Caco-2 (cell line): ENCODE results near the gene CRB1. TPM values are rescaled to one million over a fixed set of nuclear protein-coding genes. Genes with fewer than 3 reads are reported as not detected.

Experiments used
- BruUV-seq: library from RNA; stranded (reverse); fragments of 400-500 nt; replicated peaks from 2 replicates; lab custom pipeline; 2021; lab: Mats Ljungman, UMichigan
- CTCF ChIA-PET: fragments of 300-600 bp; sonication (Branson Sonifier 250); formaldehyde crosslinking; loops from one replicate; lab custom pipeline; 2022; ENCODE audit warnings: antibody characterized with exemption; lab: Charles Lee
- POLR2A ChIA-PET: fragments of 300-600 bp; sonication (Branson Sonifier 250); formaldehyde crosslinking; loops from one replicate; lab custom pipeline; 2022; ENCODE audit warnings: antibody characterized with exemption; lab: Charles Lee
- DNase-seq, 2 experiments: peaks; one replicate each; pipeline versions ENCODE4 v3.0.0 to v3.0.0-alpha.2; 2020 to 2022
- H3K27me3 ChIP-seq: replicated peaks from 2 replicates; pipeline ENCODE4 v1.6.0; 2011; ENCODE audit warnings: low read length; ENCODE audit not compliant: control insufficient read depth, insufficient read depth
- H3K36me3 ChIP-seq: 2 replicates; pipeline ENCODE4 v1.5.1; 2011; ENCODE audit warnings: low read length; ENCODE audit not compliant: control insufficient read depth, insufficient read depth
- H3K4me1 ChIP-seq: fragments of 250-450 bp; sonication (Bioruptor Pico); 2 replicates; pipeline ENCODE4 v1.5.1; 2020; ENCODE audit warnings: mild to moderate bottlenecking
- H3K4me3 ChIP-seq: 2 replicates; pipeline ENCODE4 v1.5.1; 2011; ENCODE audit warnings: low read depth, mild to moderate bottlenecking, control low read depth, low read length
- H3K9me3 ChIP-seq: fragments of 250-450 bp; sonication (Bioruptor Pico); 2 replicates; pipeline ENCODE4 v1.5.1; 2020; ENCODE audit warnings: mild to moderate bottlenecking, moderate library complexity
- H3K27ac Mint-ChIP-seq: one replicate; pipeline ENCODE4 v1.8.0; 2022; ENCODE audit warnings: mixed read lengths; ENCODE audit not compliant: unreplicated experiment
- H3K27me3 Mint-ChIP-seq: one replicate; pipeline ENCODE4 v1.8.0; 2022; ENCODE audit warnings: mixed read lengths; ENCODE audit not compliant: insufficient read depth, unreplicated experiment
- H3K36me3 Mint-ChIP-seq: one replicate; pipeline ENCODE4 v1.8.0; 2022; ENCODE audit warnings: mild to moderate bottlenecking, mixed read lengths; ENCODE audit not compliant: insufficient read depth, unreplicated experiment
- H3K4me1 Mint-ChIP-seq: one replicate; pipeline ENCODE4 v1.8.0; 2022; ENCODE audit warnings: low read depth, mixed read lengths; ENCODE audit not compliant: unreplicated experiment
- H3K4me3 Mint-ChIP-seq: one replicate; pipeline ENCODE4 v1.8.0; 2022; ENCODE audit warnings: mild to moderate bottlenecking, moderate library complexity, mixed read lengths; ENCODE audit not compliant: unreplicated experiment
- H3K9me3 Mint-ChIP-seq: one replicate; pipeline ENCODE4 v1.8.0; 2022; ENCODE audit warnings: mixed read lengths; ENCODE audit not compliant: unreplicated experiment
- CTCF ChIP-seq, 2 experiments: fragments of 200-600 bp in 1 of 2; IDR thresholded peaks; 1 replicate in 1 of 2; 2 replicates in 1 of 2; pipeline versions ENCODE4 v1.5.1 to v1.8.0; 2011 to 2022; ENCODE audit warnings: antibody characterized with exemption in 1 of 2, control low read depth in 1 of 2, inconsistent platforms in 1 of 2, low read depth in 1 of 2, low read length in 1 of 2, mild to moderate bottlenecking in 1 of 2, moderate library complexity in 1 of 2; ENCODE audit not compliant: insufficient read depth in 1 of 2, severe bottlenecking in 1 of 2, unreplicated experiment in 1 of 2
- intact Hi-C: fragments of 100-400 bp; cut with micrococcal nuclease; formaldehyde crosslinking; loops from one replicate; pipeline ENCODE4 v1.10.0; 2022; ENCODE audit not compliant: unreplicated experiment
- total RNA-seq: library from RNA; stranded (reverse); gene quantifications from 2 replicates; pipeline ENCODE4 v1.2.3, GENCODE V29; 2022

The CRB1 gene
- total RNA-seq, 1 experiment from 2014 or later: not detected

GRCh38 chr1:197439708-197440280, 171.7 kb downstream of the CRB1 start:
- H3K27me3 ChIP-seq: no peaks in the 10 kb centered on the region
- H3K36me3 Mint-ChIP-seq: no peaks in the 10 kb centered on the region
- no peaks in the 10 kb centered on the region for H3K9me3 Mint-ChIP-seq
- no peak overlapping the region for H3K4me3 ChIP-seq
- no peaks in the 10 kb centered on the region for H3K4me1 Mint-ChIP-seq
- H3K27ac Mint-ChIP-seq: no peak overlapping the region
- no peaks in the 10 kb centered on the region for H3K9me3 ChIP-seq
- CTCF ChIA-PET: no interaction called here
- no peak for DNase-seq
- no peak overlapping the region for H3K4me3 Mint-ChIP-seq
- POLR2A ChIA-PET: no interaction called here
- no peaks in the 10 kb centered on the region for H3K4me1 ChIP-seq
- intact Hi-C loops: no loop called here
- peaks cover 2% of the 10 kb centered on the region for H3K27me3 Mint-ChIP-seq
- no TSS peak for BruUV-seq
- no peaks in the 10 kb centered on the region for H3K36me3 ChIP-seq
- no peak for TF ChIP-seq CTCF (IDR thresholded peaks at IDR 0.05; ENCODE audit: insufficient read depth in 1 of 2, low read depth in 1 of 2, low read length in 1 of 2, severe bottlenecking in 1 of 2, unreplicated experiment in 1 of 2)

- CTCF ChIA-PET: no interaction called here
- H3K27me3 ChIP-seq: no peaks in the 10 kb centered on the region
- Mint-ChIP-seq H3K9me3 (no peaks in the 10 kb centered on the region), H3K4me1 (no peaks in the 10 kb centered on the region), H3K27ac (no peak overlapping the region), H3K4me3 (no peak overlapping the region), H3K36me3 (no peaks in the 10 kb centered on the region), H3K27me3 (peaks cover 2% of the 10 kb centered on the region)
- H3K36me3 ChIP-seq: no peaks in the 10 kb centered on the region
- TF ChIP-seq CTCF (IDR thresholded peaks at IDR 0.05; ENCODE audit: insufficient read depth in 1 of 2, low read depth in 1 of 2, low read length in 1 of 2, severe bottlenecking in 1 of 2, unreplicated experiment in 1 of 2): no peak
- POLR2A ChIA-PET: no interaction called here
- H3K4me3 ChIP-seq: no peak overlapping the region
- no peaks in the 10 kb centered on the region for H3K4me1 ChIP-seq
- no peak for DNase-seq
- intact Hi-C loops: no loop called here
- no TSS peak for BruUV-seq
- no peaks in the 10 kb centered on the region for H3K9me3 ChIP-seq
These were observed 172.7 kb downstream of the CRB1 start for GRCh38 chr1:197440715-197441114.

DNA sequence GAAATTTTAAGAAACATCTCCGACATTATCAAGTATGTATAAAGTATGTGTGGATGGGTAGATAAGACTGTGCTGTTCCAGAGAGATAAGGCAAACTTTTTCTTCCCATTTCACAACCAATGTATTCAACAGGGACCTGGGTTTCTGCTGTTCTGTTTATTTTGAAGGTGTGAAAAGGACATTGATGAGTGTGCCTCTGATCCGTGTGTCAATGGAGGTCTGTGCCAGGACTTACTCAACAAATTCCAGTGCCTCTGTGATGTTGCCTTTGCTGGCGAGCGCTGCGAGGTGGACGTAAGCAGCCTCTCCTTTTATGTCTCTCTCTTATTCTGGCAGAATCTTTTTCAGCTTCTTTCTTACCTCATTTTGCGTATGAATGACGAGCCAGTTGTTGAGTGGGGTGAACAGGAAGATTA, 174.0 kb downstream of the CRB1 start:
- no peak for TF ChIP-seq CTCF (IDR thresholded peaks at IDR 0.05; ENCODE audit: insufficient read depth in 1 of 2, low read depth in 1 of 2, low read length in 1 of 2, severe bottlenecking in 1 of 2, unreplicated experiment in 1 of 2)
- Histone ChIP-seq H3K36me3 (no peaks in the 10 kb centered on the region), H3K4me1 (no peaks in the 10 kb centered on the region), H3K9me3 (no peaks in the 10 kb centered on the region), H3K4me3 (no peak overlapping the region), H3K27me3 (no peaks in the 10 kb centered on the region)
- Mint-ChIP-seq H3K27ac (no peak overlapping the region), H3K27me3 (peaks cover 7% of the 10 kb centered on the region), H3K36me3 (no peaks in the 10 kb centered on the region), H3K4me1 (no peaks in the 10 kb centered on the region), H3K4me3 (no peak overlapping the region), H3K9me3 (no peaks in the 10 kb centered on the region)
- no TSS peak for BruUV-seq
- intact Hi-C loops: no loop called here
- ChIA-PET CTCF (no interaction called here), POLR2A (no interaction called here)
- peak in 1 of 2 experiments; percentile 5 for DNase-seq
